Measurements from ENCODE around the gene NFIA. TPM values are rescaled to one million over a fixed set of nuclear protein-coding genes. Genes with fewer than 3 reads are reported as not detected.

NFIA gene
- total and polyA plus RNA-seq, 2 of the 13 experiments (the other 11 are each of a cell fraction or from before 2014, with no cell fraction given), result 14.7 to 28.5 TPM

GRCh38 chr1:61049850-61050540 lies 32.4 kb upstream of the NFIA start (continued):
- TF ChIP-seq ZBTB7B (CRISPR knock-in tag; IDR thresholded peaks at IDR 0.05) (peak; percentile 30), LBX2 (CRISPR knock-in tag; IDR thresholded peaks at IDR 0.05; ENCODE audit: borderline replicate concordance) (no peak), MYNN (CRISPR knock-in tag; IDR thresholded peaks at IDR 0.05; ENCODE audit: low read depth) (no peak), ZFP36 (IDR thresholded peaks at IDR 0.05; ENCODE audit: borderline replicate concordance, low read depth, low read length, partially characterized antibody) (no peak), EEA1 (CRISPR knock-in tag; IDR thresholded peaks at IDR 0.05; ENCODE audit: borderline replicate concordance) (no peak), SRF (IDR thresholded peaks at IDR 0.05; ENCODE audit: low read depth, low read length) (no peak), ZFP1 (CRISPR knock-in tag; IDR thresholded peaks at IDR 0.05) (no peak), ATF4 (CRISPR knock-in tag; IDR thresholded peaks at IDR 0.05) (no peak), ARID5B (CRISPR knock-in tag; IDR thresholded peaks at IDR 0.05) (peak; percentile 60; the same call in 1 of the 2 replicates), HMG20B (CRISPR knock-in tag; conservative IDR thresholded peaks at IDR 0.05) (no peak; the same call in 1 of the 2 replicates), MYC (CRISPR knock-in tag; IDR thresholded peaks at IDR 0.05; ENCODE audit: borderline replicate concordance) (no peak; the same call in none of the 2 replicates), ZBTB49 (CRISPR knock-in tag; IDR thresholded peaks at IDR 0.05; ENCODE audit: borderline replicate concordance) (no peak), ZMAT3 (CRISPR knock-in tag; conservative IDR thresholded peaks at IDR 0.05) (no peak), E2F2 (CRISPR knock-in tag; IDR thresholded peaks at IDR 0.05; ENCODE audit: borderline replicate concordance) (no peak), ZNF549 (CRISPR knock-in tag; IDR thresholded peaks at IDR 0.05) (no peak), ZNF280D (CRISPR knock-in tag; IDR thresholded peaks at IDR 0.05) (no peak), ZNF777 (CRISPR knock-in tag; IDR thresholded peaks at IDR 0.05) (peak; percentile 59; the same call in 1 of the 2 replicates)
